Upper lobe of left lung (tissue), 6 donors: Measurements from ENCODE around the gene SULT1C2. TPM values are rescaled to one million over a fixed set of nuclear protein-coding genes. Genes with fewer than 3 reads are reported as not detected.

Experiments
- ATAC-seq, 2 donors: fragments of 200-7000 bp; cut with Tn5 transposase; one replicate each; pipeline ENCODE4 v1.9.1; 2022; ENCODE audit warnings: mild to moderate bottlenecking in 2 of 2, moderate library complexity in 2 of 2; ENCODE audit not compliant: low FRiP score in 2 of 2
- DNase-seq, 2 donors: peaks; one replicate each; pipeline ENCODE4 v3.0.0-alpha.2; 2019 to 2020
- H3K27ac ChIP-seq, 4 donors: fragments of 200-600 bp; sonication (generic); one replicate each; pipeline ENCODE4 v1.5.1; 2016 to 2019
- H3K27me3 ChIP-seq, 4 donors: fragments of 200-600 bp; sonication (generic); one replicate each; pipeline ENCODE4 v1.5.1; 2017 to 2019
- H3K36me3 ChIP-seq, 4 donors: fragments of 200-600 bp; sonication (generic); one replicate each; pipeline ENCODE4 v1.5.1; 2016 to 2019
- H3K4me1 ChIP-seq, 4 donors: fragments of 200-600 bp; sonication (generic); one replicate each; pipeline ENCODE4 v1.5.1; 2018 to 2019
- H3K4me3 ChIP-seq, 4 donors: fragments of 200-600 bp; sonication (generic); one replicate each; pipeline ENCODE4 v1.5.1; 2017 to 2019; ENCODE audit warnings: mild to moderate bottlenecking in 2 of 4, moderate library complexity in 1 of 4
- H3K9me3 ChIP-seq, 4 donors: fragments of 200-600 bp; sonication (generic); one replicate each; pipeline ENCODE4 v1.5.1; 2018 to 2019
- EP300 ChIP-seq, 4 donors: sonication (generic); formaldehyde crosslinking; IDR thresholded peaks; one replicate each; pipeline ENCODE4 v1.5.1; 2017; ENCODE audit warnings: antibody characterized with exemption in 4 of 4, control low read depth in 2 of 4
- POLR2A ChIP-seq, 4 donors: fragments of 450-650 bp; IDR thresholded peaks; one replicate each; pipeline ENCODE4 v1.5.1; 2016 to 2017; ENCODE audit warnings: antibody characterized with exemption in 4 of 4, mild to moderate bottlenecking in 2 of 4
- POLR2AphosphoS5 ChIP-seq, 2 donors: sonication (generic); formaldehyde crosslinking; IDR thresholded peaks; one replicate each; pipeline ENCODE4 v1.5.1; 2017; ENCODE audit warnings: antibody characterized with exemption in 2 of 2
- WGBS, 2 donors: methylation state at CpG; one replicate each; pipeline ENCODE4 v1.1.5; 2017 to 2018; 5-methylcytosine and 5-hydroxymethylcytosine counted together
- total RNA-seq, 6 donors: library from RNA; depleted of rRNA in 4 of 6; stranded (reverse); fragments of >200 nt in 4 of 6; gene quantifications; one replicate each; pipeline versions ENCODE4 v1.1.0 to v1.2.1, GENCODE V29; 2016 to 2021
- TF ChIP-seq, protein P1 (sequence below), 6 experiments: fragments of 450-650 bp in 4 of 6; fragments of 200-600 bp in 2 of 6; sonication (generic) in 2 of 6; IDR thresholded peaks; one replicate each; pipeline ENCODE4 v1.5.1; 2016 to 2019; ENCODE audit warnings: antibody characterized with exemption in 6 of 6
- donor health status: DM: no; HTN: no; CAD: no; lungs with moderate emphysema.
- donor health status: DM: no; HTN: yes; CAD: no; lungs with severe emphysema.

SULT1C2 gene
- total RNA-seq, 6 donors from 2014 or later, result 0.49 to 7.7 (median 4.8) TPM

DNA sequence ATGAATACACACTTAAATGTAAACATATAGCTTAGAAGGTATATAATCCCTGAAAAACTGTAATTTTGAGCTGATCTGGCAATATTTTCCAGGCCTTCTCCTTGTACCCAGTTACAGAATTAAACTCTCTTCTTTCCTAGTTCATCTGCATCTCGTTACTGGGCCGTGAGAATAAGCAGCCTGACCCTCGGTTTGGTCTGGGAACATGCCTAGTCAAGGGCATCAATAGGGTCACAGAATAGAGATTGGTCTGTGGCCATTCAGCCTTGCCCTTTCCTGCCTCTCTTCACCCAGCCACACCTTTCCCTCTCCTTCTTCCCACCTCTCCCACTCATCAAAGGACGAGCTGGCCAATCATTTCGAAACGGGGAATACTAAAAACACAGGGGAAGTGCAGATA lies 27.3 kb downstream of the SULT1C2 start:
- TF ChIP-seq EP300 (IDR thresholded peaks at IDR 0.05) (no peak), POLR2A (IDR thresholded peaks at IDR 0.05) (no peak), POLR2AphosphoS5 (IDR thresholded peaks at IDR 0.05) (no peak)
- TF ChIP-seq, protein P1, sequence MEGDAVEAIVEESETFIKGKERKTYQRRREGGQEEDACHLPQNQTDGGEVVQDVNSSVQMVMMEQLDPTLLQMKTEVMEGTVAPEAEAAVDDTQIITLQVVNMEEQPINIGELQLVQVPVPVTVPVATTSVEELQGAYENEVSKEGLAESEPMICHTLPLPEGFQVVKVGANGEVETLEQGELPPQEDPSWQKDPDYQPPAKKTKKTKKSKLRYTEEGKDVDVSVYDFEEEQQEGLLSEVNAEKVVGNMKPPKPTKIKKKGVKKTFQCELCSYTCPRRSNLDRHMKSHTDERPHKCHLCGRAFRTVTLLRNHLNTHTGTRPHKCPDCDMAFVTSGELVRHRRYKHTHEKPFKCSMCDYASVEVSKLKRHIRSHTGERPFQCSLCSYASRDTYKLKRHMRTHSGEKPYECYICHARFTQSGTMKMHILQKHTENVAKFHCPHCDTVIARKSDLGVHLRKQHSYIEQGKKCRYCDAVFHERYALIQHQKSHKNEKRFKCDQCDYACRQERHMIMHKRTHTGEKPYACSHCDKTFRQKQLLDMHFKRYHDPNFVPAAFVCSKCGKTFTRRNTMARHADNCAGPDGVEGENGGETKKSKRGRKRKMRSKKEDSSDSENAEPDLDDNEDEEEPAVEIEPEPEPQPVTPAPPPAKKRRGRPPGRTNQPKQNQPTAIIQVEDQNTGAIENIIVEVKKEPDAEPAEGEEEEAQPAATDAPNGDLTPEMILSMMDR (IDR thresholded peaks at IDR 0.05), result no peak
- H3K36me3 ChIP-seq, result no peaks in the 10 kb centered on the region
- WGBS, 2 donors, result 51 to 53% methylated on average over 6 of the region's 6 CpGs
- H3K9me3 ChIP-seq, result no peaks in the 10 kb centered on the region
- H3K27me3 ChIP-seq, result no peaks in the 10 kb centered on the region
- peaks cover 0 to 10% (median 0%) of the 10 kb centered on the region in 4 donors for H3K4me1 ChIP-seq
- no peak overlapping the region for H3K4me3 ChIP-seq
- DNase-seq (no peak), ATAC-seq (peak in 1 of 2 donors; percentile 8)
- peak overlapping the region in 3 of 4 donors; percentile 12 to 21 (median 13) for H3K27ac ChIP-seq

DNA sequence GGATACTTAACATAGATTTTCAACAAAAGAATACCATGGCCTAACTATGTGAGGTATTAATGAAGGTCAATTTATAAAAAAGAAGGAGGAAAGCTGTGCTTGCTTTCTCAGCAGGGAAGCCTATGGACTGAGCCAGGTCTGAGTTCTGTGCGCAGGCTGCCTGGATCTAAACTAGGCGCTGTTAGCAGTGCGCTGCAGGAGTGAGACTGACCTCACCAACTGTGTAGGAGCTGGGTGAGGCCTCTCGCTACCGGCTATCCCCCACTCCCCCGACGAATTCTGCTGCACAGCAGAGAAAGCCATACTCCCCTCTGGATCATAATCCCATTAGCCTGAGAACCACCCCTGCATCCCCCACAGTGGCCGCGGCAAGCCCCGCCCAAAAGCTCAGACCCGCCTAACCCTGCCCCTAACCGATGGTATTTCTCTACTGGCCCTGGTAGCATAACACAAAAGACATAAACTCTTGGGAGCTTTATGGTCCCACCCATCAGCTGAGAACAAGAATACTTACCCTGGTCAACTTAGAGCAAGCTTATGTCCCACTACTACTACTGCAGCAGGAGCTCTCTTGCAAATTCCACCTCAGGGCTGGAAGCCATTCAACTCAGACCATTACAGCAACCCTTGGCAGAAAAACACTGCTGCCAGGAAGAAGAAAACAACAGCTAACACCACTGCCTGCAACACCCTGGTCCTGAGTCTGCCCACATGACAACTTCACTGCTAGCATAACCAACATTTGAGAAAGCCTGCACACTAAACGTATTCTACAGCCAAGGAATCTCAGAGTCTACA lies 28.0 kb downstream of the SULT1C2 start:
- H3K9me3 ChIP-seq, result no peaks in the 10 kb centered on the region
- H3K4me3 ChIP-seq, result no peak overlapping the region
- H3K27ac ChIP-seq, result peak overlapping the region in 3 of 4 donors; percentile 12 to 21 (median 13)
- H3K36me3 ChIP-seq, result no peaks in the 10 kb centered on the region
- TF ChIP-seq POLR2AphosphoS5 (IDR thresholded peaks at IDR 0.05) (no peak), POLR2A (IDR thresholded peaks at IDR 0.05) (no peak)
- TF ChIP-seq, protein P1 (IDR thresholded peaks at IDR 0.05), result no peak
- ATAC-seq (peak; percentile 58 to 61), DNase-seq (peak in 1 of 2 donors; percentile 51)
- 73 to 75% methylated on average over 13 of the region's 13 CpGs for WGBS, 2 donors
- H3K27me3 ChIP-seq, result no peaks in the 10 kb centered on the region
- peaks cover 0 to 10% (median 0%) of the 10 kb centered on the region in 4 donors for H3K4me1 ChIP-seq

DNA sequence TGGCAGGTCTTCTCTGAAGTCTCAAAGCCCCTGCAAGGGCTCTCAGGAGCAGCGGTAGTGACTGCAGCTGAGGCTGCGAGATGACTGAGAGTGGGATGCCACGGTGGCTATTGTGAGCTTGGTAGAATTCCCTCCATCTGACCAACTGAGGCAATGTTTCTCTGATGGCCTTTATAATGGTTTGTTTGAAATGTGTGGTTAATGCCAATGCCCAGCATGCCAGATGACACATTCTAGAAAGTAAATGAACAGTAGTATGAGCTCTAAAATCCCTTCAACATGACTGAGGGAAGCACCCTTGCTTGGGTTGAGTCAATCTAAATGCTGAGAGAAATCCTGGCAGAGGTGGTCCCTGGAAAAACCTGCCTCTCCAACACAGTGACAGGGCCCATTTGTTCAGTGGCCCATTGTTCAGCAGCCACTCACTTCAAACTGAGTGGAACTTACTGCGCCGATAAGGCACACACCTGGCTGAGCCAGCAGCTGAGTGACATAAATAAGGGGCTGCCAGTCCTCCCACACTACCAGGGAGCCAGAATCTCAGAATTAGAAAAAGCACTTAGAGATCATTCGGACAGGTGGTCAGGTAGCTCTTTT lies 31.7 kb downstream of the SULT1C2 start:
- WGBS, 2 donors, result 81 to 82% methylated on average over 6 of the region's 6 CpGs
- no peak overlapping the region for H3K4me3 ChIP-seq
- H3K9me3 ChIP-seq, result no peaks in the 10 kb centered on the region
- no peaks in the 10 kb centered on the region for H3K27me3 ChIP-seq
- peaks cover 0 to 6% (median 0%) of the 10 kb centered on the region in 4 donors for H3K4me1 ChIP-seq
- no peak for DNase-seq
- TF ChIP-seq POLR2AphosphoS5 (IDR thresholded peaks at IDR 0.05) (no peak), POLR2A (IDR thresholded peaks at IDR 0.05) (no peak), EP300 (IDR thresholded peaks at IDR 0.05) (no peak)
- TF ChIP-seq, protein P1 (IDR thresholded peaks at IDR 0.05), result no peak
- H3K27ac ChIP-seq, result no peak overlapping the region
- no peak for ATAC-seq
- H3K36me3 ChIP-seq, result no peaks in the 10 kb centered on the region

DNA sequence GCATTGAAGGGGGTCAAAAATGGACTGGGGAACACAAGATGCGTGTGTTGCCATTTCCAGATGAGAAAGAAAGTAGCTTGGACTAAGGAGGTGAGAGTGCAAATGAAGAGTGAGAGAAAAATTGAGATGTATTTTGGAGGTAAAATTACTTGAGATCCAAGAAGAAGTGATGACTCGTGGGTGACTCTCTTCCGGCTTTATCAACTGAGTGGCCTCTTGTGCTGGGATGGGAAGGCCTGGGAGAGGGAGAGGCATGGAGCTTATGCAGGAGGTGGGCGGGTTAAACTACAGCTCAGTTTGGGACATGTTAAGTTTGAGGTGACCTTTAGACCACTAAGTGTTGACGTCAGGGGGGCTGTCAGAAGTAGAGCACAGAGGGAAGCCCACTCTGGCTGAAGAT lies 34.9 kb downstream of the SULT1C2 start:
- H3K4me3 ChIP-seq, result no peak overlapping the region
- H3K27ac ChIP-seq, result no peak overlapping the region
- no peaks in the 10 kb centered on the region for H3K27me3 ChIP-seq
- DNase-seq, result no peak
- TF ChIP-seq, protein P1 (IDR thresholded peaks at IDR 0.05), result no peak
- TF ChIP-seq POLR2A (IDR thresholded peaks at IDR 0.05) (no peak), EP300 (IDR thresholded peaks at IDR 0.05) (no peak), POLR2AphosphoS5 (IDR thresholded peaks at IDR 0.05) (no peak)
- WGBS, 2 donors, result 88 to 94% methylated on average over 5 of the region's 5 CpGs
- H3K36me3 ChIP-seq, result no peaks in the 10 kb centered on the region
- no peaks in the 10 kb centered on the region for H3K4me1 ChIP-seq
- no peaks in the 10 kb centered on the region for H3K9me3 ChIP-seq
- no peak for ATAC-seq
